22Rv1 (cell line): ENCODE data around the gene ABCF2.

Experiments used
- H3K27ac ChIP-seq: fragments of 450-650 bp; 2 replicates; pipeline ENCODE4 v1.5.1; 2017
- CTCF ChIP-seq: fragments of 450-650 bp; IDR thresholded peaks from 2 replicates; pipeline ENCODE4 v1.5.1; 2017; ENCODE audit warnings: mild to moderate bottlenecking
- ZFX ChIP-seq: fragments of 450-650 bp; IDR thresholded peaks from 2 replicates; pipeline ENCODE4 v1.6.1; 2017; ENCODE audit warnings: antibody characterized with exemption, borderline replicate concordance

Gene ABCF2

GRCh38 chr7:151272405-151272804, 45.4 kb upstream of the ABCF2 start:
- TF ChIP-seq ZFX (no peak), CTCF (no peak)
- H3K27ac ChIP-seq, result no peak overlapping the region

- no peak overlapping the region for H3K27ac ChIP-seq
- TF ChIP-seq CTCF, result no peak
- no peak for TF ChIP-seq ZFX
Observed at GRCh38 chr7:151271699-151272355, 44.8 kb upstream of the ABCF2 start.

GRCh38 chr7:151269511-151269910, 42.5 kb upstream of the ABCF2 start:
- no peak for TF ChIP-seq ZFX
- no peak for TF ChIP-seq CTCF
- no peak overlapping the region for H3K27ac ChIP-seq

- H3K27ac ChIP-seq, result no peak overlapping the region
- TF ChIP-seq ZFX (no peak), CTCF (no peak)
Observed at GRCh38 chr7:151265351-151265931, 38.4 kb upstream of the ABCF2 start.

GRCh38 chr7:151264615-151265014, 37.6 kb upstream of the ABCF2 start:
- no peak overlapping the region for H3K27ac ChIP-seq
- TF ChIP-seq CTCF, result no peak
- no peak for TF ChIP-seq ZFX

- no peak overlapping the region for H3K27ac ChIP-seq
- no peak for TF ChIP-seq CTCF
- TF ChIP-seq ZFX, result no peak
Observed at GRCh38 chr7:151261529-151261928, 34.5 kb upstream of the ABCF2 start.

GRCh38 chr7:151260883-151261282, 33.9 kb upstream of the ABCF2 start:
- no peak overlapping the region for H3K27ac ChIP-seq
- TF ChIP-seq ZFX, result no peak
- no peak for TF ChIP-seq CTCF
